Measurements from ENCODE around the gene MAGED1.

- no peak for TF ChIP-seq CTCF (IDR thresholded peaks at IDR 0.05; ENCODE audit: borderline replicate concordance, extremely low read depth, low read length, poor library complexity, severe bottlenecking)
- TF ChIP-seq EZH2 (IDR thresholded peaks at IDR 0.05; ENCODE audit: borderline replicate concordance, low read depth, low read length, severe bottlenecking): no peak
Observed at GRCh38 chrX:51870354-51870753, 23.1 kb upstream of the MAGED1 start.

All from DND-41 (cell line).